H9 (cell line): ENCODE measurements around the gene NPIPB6. TPM values are rescaled to one million over a fixed set of nuclear protein-coding genes. Genes with fewer than 3 reads are reported as not detected.

Experiments used
- DNase-seq: peaks from one replicate; pipeline ENCODE4 v3.0.0-alpha.2; 2017
- H2AFZ ChIP-seq: one replicate; pipeline ENCODE4 v1.6.1; 2013; ENCODE audit warnings: mild to moderate bottlenecking, low read length, control low read depth, moderate library complexity
- H2AK5ac ChIP-seq: 2 replicates; pipeline ENCODE4 v1.6.1; 2013; ENCODE audit warnings: low read length, control low read depth, mixed read lengths; ENCODE audit not compliant: insufficient read length
- H2BK120ac ChIP-seq: one replicate; pipeline ENCODE4 v1.6.1; 2013; ENCODE audit warnings: low read depth, mild to moderate bottlenecking, low read length, control low read depth, inconsistent platforms; ENCODE audit not compliant: poor library complexity, severe bottlenecking
- H2BK12ac ChIP-seq: 2 replicates; pipeline ENCODE4 v1.6.1; 2013; ENCODE audit warnings: low read length, control low read depth, mixed read lengths, low read depth; ENCODE audit not compliant: insufficient read length
- H2BK15ac ChIP-seq: 2 replicates; pipeline ENCODE4 v1.6.1; 2013; ENCODE audit warnings: low read depth, low read length, control low read depth
- H2BK20ac ChIP-seq: one replicate; pipeline ENCODE4 v1.6.1; 2013; ENCODE audit warnings: low read depth, mild to moderate bottlenecking, low read length, control low read depth, inconsistent platforms; ENCODE audit not compliant: poor library complexity, severe bottlenecking
- H2BK5ac ChIP-seq: 2 replicates; pipeline ENCODE4 v1.6.1; 2013; ENCODE audit warnings: low read length, control low read depth, mixed read lengths; ENCODE audit not compliant: insufficient read length
- H3K14ac ChIP-seq: 2 replicates; pipeline ENCODE4 v1.6.1; 2013; ENCODE audit warnings: low read length, control low read depth; ENCODE audit not compliant: insufficient read depth
- H3K18ac ChIP-seq: 2 replicates; pipeline ENCODE4 v1.6.1; 2013; ENCODE audit warnings: low read depth, mild to moderate bottlenecking, mixed read lengths, low read length, control low read depth; ENCODE audit not compliant: insufficient read length
- H3K23ac ChIP-seq: 2 replicates; pipeline ENCODE4 v1.6.1; 2013; ENCODE audit warnings: low read length, control low read depth, mixed read lengths, low read depth; ENCODE audit not compliant: insufficient read length
- H3K23me2 ChIP-seq: 2 replicates; pipeline ENCODE4 v1.6.1; 2013; ENCODE audit warnings: low read depth, mild to moderate bottlenecking, mixed read lengths, low read length, control low read depth; ENCODE audit not compliant: insufficient read length, poor library complexity, severe bottlenecking
- H3K27ac ChIP-seq: 2 replicates; pipeline ENCODE4 v1.5.1; 2013; ENCODE audit warnings: low read length, control low read depth, mixed read lengths, low read depth; ENCODE audit not compliant: insufficient read length
- H3K27me3 ChIP-seq: 2 replicates; pipeline ENCODE4 v1.6.1; 2013; ENCODE audit warnings: low read length, control low read depth, inconsistent platforms; ENCODE audit not compliant: insufficient read depth
- H3K4ac ChIP-seq: 2 replicates; pipeline ENCODE4 v1.6.1; 2013; ENCODE audit warnings: low read depth, mild to moderate bottlenecking, control low read depth, inconsistent platforms, low read length, moderate library complexity
- H3K4me1 ChIP-seq: 2 replicates; pipeline ENCODE4 v1.6.1; 2013; ENCODE audit warnings: low read length, control low read depth, inconsistent platforms; ENCODE audit not compliant: insufficient read depth
- H3K4me2 ChIP-seq: 2 replicates; pipeline ENCODE4 v1.6.1; 2013; ENCODE audit warnings: low read length, control low read depth, mixed read lengths; ENCODE audit not compliant: insufficient read length, insufficient read depth
- H3K56ac ChIP-seq: 2 replicates; pipeline ENCODE4 v1.6.1; 2013; ENCODE audit warnings: low read depth, mild to moderate bottlenecking, mixed read lengths, low read length, control low read depth; ENCODE audit not compliant: insufficient read length
- H3K79me1 ChIP-seq: 2 replicates; pipeline ENCODE4 v1.6.1; 2013; ENCODE audit warnings: low read depth, mild to moderate bottlenecking, moderate library complexity, low read length, control low read depth, inconsistent platforms; ENCODE audit not compliant: insufficient read depth, poor library complexity, severe bottlenecking
- H3K79me2 ChIP-seq: 2 replicates; pipeline ENCODE4 v1.6.1; 2013; ENCODE audit warnings: low read length, control low read depth, inconsistent platforms; ENCODE audit not compliant: insufficient read depth
- H3K9ac ChIP-seq: 2 replicates; pipeline ENCODE4 v1.6.1; 2013; ENCODE audit warnings: low read length, control low read depth, mixed read lengths; ENCODE audit not compliant: insufficient read length; ENCODE audit errors: extremely low read depth
- H3K9me3 ChIP-seq: one replicate; pipeline ENCODE4 v1.6.1; 2013; ENCODE audit warnings: low read depth, low read length, inconsistent platforms; ENCODE audit not compliant: control insufficient read depth
- H3T11ph ChIP-seq: one replicate; pipeline ENCODE4 v1.6.1; 2013; ENCODE audit warnings: mild to moderate bottlenecking, low read length, control low read depth, inconsistent platforms
- H4K20me1 ChIP-seq: one replicate; pipeline ENCODE4 v1.6.1; 2013; ENCODE audit not compliant: control insufficient read depth, insufficient read length, insufficient read depth
- H4K5ac ChIP-seq: 2 replicates; pipeline ENCODE4 v1.6.1; 2013; ENCODE audit warnings: low read depth, mild to moderate bottlenecking, mixed read lengths, low read length, control low read depth; ENCODE audit not compliant: insufficient read length
- H4K8ac ChIP-seq: replicated peaks from 2 replicates; pipeline ENCODE4 v1.6.1; 2013; ENCODE audit warnings: low read length, control low read depth, mixed read lengths, low read depth; ENCODE audit not compliant: insufficient read length
- H4K91ac ChIP-seq: 2 replicates; pipeline ENCODE4 v1.6.1; 2013; ENCODE audit warnings: low read depth, mild to moderate bottlenecking, moderate library complexity, mixed read lengths, low read length, control low read depth; ENCODE audit not compliant: insufficient read length
- H3K27ac Mint-ChIP-seq, 3 experiments: 2 replicates in 2 of 3; 3 replicates in 1 of 3; pipeline ENCODE4 v1.8.0; 2020 to 2021; ENCODE audit warnings: mixed read lengths in 3 of 3, mild to moderate bottlenecking in 1 of 3, moderate library complexity in 1 of 3
- H3K27me3 Mint-ChIP-seq: 2 replicates; pipeline ENCODE4 v1.8.0; 2021; ENCODE audit warnings: low read depth, mild to moderate bottlenecking, moderate library complexity, mixed read lengths
- H3K36me3 Mint-ChIP-seq, 3 experiments: 2 replicates in 2 of 3; 3 replicates in 1 of 3; pipeline ENCODE4 v1.8.0; 2020 to 2021; ENCODE audit warnings: low read depth in 3 of 3, mixed read lengths in 3 of 3; ENCODE audit not compliant: insufficient read depth in 1 of 3
- H3K4me1 Mint-ChIP-seq, 2 experiments: 2 replicates each; pipeline ENCODE4 v1.8.0; 2020; ENCODE audit warnings: mixed read lengths in 2 of 2
- H3K4me3 Mint-ChIP-seq, 2 experiments: 2 replicates in 1 of 2; 3 replicates in 1 of 2; pipeline ENCODE4 v1.8.0; 2020 to 2021; ENCODE audit warnings: mild to moderate bottlenecking in 2 of 2, mixed read lengths in 2 of 2, moderate library complexity in 1 of 2
- H3K9me3 Mint-ChIP-seq, 2 experiments: 2 replicates in 1 of 2; 3 replicates in 1 of 2; pipeline ENCODE4 v1.8.0; 2020; ENCODE audit warnings: mild to moderate bottlenecking in 2 of 2, mixed read lengths in 2 of 2, moderate library complexity in 1 of 2
- CTCF ChIP-seq: fragments of 200-600 bp; sonication (generic); conservative IDR thresholded peaks from 3 replicates; pipeline ENCODE4 v1.8.0; 2021; ENCODE audit warnings: antibody characterized with exemption, mild to moderate bottlenecking
- WGBS: extraction: QIAGEN DNeasy Blood & Tissue Kit; methylation state at CpG from one replicate; pipeline ENCODE4 v1.1.7; 2013; ENCODE audit warnings: missing lambda C conversion rate, low lambda C conversion rate, mixed read lengths; ENCODE audit not compliant: insufficient read length; ENCODE audit errors: extremely low coverage; 5-methylcytosine and 5-hydroxymethylcytosine counted together
- total RNA-seq: library from RNA; stranded (reverse); gene quantifications from 2 replicates; pipeline ENCODE4 v1.2.1, GENCODE V29; 2021

Gene NPIPB6
- total RNA-seq, 1 experiment from 2014 or later: 5.2 TPM

- no peaks in the 10 kb centered on the region for H3K27me3 Mint-ChIP-seq
- Histone ChIP-seq H3K27me3 (no peaks in the 10 kb centered on the region), H2BK120ac (no peak overlapping the region), H2BK5ac (no peak overlapping the region), H2AK5ac (no peak overlapping the region), H3K14ac (no peak overlapping the region), H3K56ac (no peak overlapping the region), H3K79me2 (peaks cover 33% of the 10 kb centered on the region; the same call in 1 of the 2 replicates), H3K23me2 (peaks cover 7% of the 10 kb centered on the region), H3K4ac (no peak overlapping the region), H3K27ac (no peak overlapping the region), H4K8ac (no peak overlapping the region), H2BK15ac (no peak overlapping the region), H3K18ac (no peak overlapping the region), H3K4me2 (no peak overlapping the region), H2BK20ac (no peak overlapping the region), H4K91ac (no peak overlapping the region), H2BK12ac (no peak overlapping the region), H4K20me1 (peaks cover 4% of the 10 kb centered on the region), H3T11ph (no peak overlapping the region), H3K79me1 (peaks cover 31% of the 10 kb centered on the region), H3K23ac (no peak overlapping the region), H3K9me3 (no peaks in the 10 kb centered on the region), H2AFZ (no peak overlapping the region), H4K5ac (no peak overlapping the region), H3K9ac (no peak overlapping the region), H3K4me1 (peaks cover 9% of the 10 kb centered on the region; the same call in 1 of the 2 replicates)
- TF ChIP-seq CTCF: no peak
- peak; percentile 60 for DNase-seq
- peaks cover 38 to 45% of the 10 kb centered on the region in 2 experiments for H3K4me1 Mint-ChIP-seq
- no peaks in the 10 kb centered on the region for H3K9me3 Mint-ChIP-seq
- no CpG with 5 or more reads among the region's 4 CpGs for WGBS
- peak overlapping the region in 1 of 2 experiments; percentile 70; a peak in 2 of 5 replicates for H3K4me3 Mint-ChIP-seq
- peaks cover 25 to 46% (median 44%) of the 10 kb centered on the region in 3 experiments for H3K36me3 Mint-ChIP-seq
- peak overlapping the region; percentile 68 to 88 (median 86); a peak in 4 of 7 replicates for H3K27ac Mint-ChIP-seq
These were observed 64.8 kb downstream of the NPIPB6 start for GRCh38 chr16:28298511-28298878.
